Fibroblast of upper back skin (primary cell): ENCODE measurements around the gene SCAMP2.

Source experiments
- DNase-seq: peaks from one replicate; pipeline ENCODE4 v3.0.0-alpha.2; 2013

Gene SCAMP2

DNA sequence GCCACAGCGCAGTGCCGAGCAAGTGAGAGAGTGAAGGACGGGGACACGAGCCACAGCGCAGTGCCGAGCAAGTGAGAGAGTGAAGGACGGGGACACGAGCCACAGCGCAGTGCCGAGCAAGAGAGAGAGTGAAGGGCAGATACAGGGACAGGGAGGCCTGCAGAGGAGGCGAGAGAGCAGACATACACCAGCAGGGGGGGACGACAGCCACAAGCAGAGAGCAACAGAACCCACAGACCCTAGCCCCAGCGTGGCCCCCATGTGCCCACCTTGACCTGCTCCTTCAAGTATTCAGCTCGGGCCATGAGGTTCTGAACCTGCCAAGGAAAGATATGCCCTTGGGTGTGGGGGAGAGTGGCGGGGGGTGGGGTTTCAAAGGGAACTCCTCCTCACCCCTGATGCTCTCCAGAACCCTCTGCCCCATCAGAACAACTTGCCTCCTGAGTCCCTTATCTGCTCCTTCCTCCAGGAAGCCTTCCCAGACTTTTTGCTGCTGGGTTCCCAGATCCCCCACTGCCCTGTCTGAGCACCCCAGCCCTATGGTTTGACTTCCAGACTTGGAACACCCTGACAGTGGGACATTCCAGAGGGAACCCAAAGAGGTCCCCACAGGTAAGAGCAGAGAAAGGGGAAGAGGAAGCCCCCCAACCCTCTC lies 35.6 kb downstream of the SCAMP2 start:
- no peak for DNase-seq

DNA sequence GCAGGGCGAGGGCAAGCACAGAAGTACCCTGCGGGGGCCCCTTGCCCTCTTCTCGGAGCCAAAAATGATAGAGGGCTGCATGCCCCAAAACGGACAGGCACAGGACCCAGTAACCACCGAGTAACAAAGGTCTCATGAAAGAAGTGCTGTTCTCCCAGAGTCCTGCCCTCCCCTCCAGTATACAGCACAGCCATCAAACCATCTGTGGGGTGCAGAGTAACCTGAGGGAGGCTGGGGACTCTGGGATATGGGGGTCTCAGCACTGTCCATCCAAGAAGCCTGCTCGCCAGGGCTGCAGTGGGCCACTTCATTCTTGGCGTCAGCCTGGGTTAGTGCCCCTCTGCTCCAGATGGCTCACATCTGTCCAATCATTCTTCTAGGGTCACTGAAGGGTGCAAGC lies 36.3 kb downstream of the SCAMP2 start:
- DNase-seq = no peak

DNA sequence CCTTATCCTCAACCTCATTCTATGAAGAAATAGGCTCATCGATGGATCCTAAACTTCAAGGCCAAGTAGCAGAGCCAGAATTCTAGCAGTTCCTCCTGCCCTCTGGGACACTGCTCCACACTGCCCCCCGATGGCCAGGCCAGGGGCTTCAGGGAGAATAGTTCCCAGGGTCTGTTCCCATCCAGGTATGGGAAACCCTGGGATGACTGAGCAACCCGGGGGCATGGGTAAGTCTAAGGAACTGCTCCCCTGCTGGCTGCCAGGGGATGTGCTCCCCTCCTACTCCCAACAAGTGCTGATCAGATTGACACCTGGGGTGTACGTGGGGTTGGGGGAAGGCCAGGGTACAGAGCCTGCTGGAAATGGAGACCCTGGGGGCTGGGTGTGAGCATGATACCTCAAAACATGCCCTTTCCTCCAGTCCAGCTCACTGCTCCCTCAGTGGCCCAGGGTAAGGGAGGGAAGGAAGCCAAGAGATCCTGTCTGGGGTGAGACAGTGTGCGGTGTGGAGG lies 37.8 kb downstream of the SCAMP2 start:
- peak; percentile 35 for DNase-seq

DNA sequence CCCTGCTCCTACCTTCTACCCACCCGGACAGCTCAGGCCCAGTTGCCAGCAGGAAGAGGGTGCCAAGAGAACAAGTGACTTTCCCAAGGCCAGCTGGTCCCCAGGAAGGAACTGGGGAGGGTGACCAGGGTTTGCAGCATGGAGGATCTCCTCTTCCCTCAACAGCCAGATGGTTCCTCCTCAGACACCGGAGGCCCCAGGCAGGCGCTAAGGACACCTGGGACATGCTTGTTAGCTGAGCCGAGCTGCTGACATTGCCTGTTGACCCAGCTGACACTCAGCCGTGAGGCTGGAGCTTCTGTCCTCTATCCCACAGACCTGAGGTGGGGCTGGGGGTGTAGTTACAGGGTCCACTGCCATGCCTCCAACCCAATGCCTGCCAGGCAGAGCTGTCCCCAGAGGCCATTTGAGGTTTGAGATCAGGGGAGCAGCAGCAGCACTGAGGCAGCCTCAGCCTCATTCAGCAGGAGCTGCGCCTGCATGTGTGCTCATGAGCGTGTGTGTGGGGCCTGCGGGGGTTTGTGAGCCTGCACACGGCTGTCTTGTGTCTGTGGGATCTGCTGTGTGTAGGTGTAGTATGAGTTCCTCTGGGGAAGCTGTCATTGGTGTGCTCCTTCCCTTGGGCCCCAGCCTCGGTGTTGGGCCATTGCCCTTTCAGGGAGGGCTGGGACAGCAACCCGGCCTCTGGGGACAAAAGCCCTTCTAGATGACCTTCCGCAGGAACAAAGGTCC lies 39.6 kb downstream of the SCAMP2 start:
- DNase-seq = no peak

DNA sequence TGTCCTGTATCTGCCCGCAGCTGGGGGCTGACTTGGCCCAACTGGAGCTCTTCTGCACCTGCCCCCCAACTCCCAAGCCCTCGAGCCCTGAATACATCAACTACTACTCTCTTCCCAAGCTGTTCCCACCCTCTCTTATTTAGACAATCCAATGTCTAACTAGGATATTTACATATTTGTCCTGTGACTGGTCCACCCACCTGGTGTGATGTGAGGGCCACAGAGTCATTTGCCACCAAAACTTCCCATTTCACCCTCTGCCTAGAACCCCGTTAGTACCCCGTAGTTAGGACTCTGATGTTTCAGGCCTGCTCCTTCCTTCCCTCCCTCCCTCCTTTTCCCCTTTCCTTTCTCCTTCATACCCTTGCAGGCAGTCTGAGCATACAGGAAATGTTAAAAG lies 40.3 kb downstream of the SCAMP2 start:
- no peak for DNase-seq

DNA sequence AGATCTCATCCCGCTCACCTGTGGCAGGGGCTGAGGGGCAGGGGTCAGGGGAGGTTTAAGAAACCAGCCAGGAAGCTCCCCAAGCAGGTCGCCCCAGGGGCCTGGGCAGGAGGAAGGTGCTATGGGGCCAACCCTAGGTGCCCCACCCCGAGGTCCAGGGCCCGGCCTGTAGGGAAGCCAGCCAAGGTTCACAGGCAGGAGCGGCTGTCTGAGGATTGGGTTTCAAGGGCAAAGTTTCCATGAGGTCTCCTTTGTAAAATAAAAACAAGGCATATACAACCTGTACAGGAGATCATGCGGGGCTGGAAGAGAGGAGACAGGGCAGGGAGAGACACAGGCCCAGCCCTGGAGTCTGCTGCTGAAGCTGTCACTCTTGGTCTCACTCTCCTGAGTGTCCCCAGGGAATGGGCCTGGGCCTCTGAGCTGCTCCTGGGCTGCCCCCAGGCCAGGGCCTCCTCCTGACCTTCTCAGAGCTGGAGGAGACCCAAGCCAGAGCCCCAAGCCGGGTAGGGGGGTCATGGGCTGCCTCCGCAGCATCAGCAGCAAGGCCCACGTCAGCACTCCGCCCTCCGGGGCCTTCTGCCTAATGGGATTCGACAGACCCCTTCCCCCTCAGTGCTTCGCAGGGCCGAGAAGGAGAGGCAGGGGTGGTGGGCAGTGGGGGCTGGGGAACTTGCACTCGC lies 41.2 kb downstream of the SCAMP2 start:
- no peak for DNase-seq

DNA sequence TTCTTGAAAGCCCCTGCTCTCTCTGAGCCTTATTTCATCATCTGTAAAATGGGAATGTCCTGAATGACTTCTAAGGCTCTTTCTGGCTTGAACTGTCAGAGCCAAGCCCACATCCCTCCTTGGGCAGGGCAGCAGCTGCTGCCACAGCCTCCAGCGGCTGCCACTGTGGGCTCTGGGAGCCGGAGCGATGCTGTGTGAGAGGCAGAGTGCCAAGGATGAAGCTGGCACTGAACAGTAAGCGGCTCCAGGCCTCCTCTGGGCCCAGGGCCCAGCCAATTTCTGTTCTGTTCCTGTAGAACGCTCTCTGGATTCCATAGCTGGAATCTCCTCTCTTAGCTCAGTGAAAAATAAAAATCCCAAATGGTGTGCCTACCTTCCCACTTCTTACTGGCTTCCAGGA lies 42.3 kb downstream of the SCAMP2 start:
- DNase-seq = no peak

DNA sequence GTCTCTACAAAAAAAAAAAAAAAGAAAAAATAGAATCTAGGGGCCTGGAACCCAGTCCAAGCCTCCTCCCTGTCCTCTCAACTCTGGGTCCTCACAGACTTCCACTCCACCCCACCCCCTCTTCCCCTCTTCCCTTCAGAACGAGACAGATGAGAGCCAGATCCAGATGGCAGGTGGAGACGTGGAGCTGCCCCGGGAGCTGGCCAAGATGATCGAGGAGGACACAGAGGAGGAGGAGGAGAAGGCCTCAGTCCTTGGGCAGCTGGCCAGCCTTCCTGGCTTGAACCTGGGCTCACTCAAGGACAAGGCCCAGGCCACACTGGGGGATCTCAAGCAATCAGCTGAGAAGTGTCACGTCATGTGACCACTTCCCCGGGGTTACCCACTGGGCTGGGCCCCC lies 43.2 kb downstream of the SCAMP2 start:
- no peak for DNase-seq

DNA sequence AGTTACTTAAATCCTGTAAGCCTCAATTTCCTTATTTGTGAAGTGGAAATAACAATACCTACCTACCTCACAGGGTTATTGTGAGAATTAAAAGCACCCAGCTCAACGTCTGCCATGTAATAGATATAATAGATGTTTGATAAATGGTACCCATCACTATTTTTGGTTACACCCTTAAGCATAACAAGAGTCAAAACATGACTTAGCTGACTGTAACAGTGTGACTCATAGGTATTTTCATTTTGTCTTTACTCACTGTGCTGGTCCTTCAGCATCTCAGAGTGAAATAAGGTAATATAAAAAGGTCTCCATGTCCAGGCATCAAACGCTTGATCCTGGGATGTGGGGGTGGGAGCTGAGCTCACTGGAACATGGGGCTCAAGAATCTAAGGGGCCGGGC lies 43.7 kb downstream of the SCAMP2 start:
- no peak for DNase-seq

DNA sequence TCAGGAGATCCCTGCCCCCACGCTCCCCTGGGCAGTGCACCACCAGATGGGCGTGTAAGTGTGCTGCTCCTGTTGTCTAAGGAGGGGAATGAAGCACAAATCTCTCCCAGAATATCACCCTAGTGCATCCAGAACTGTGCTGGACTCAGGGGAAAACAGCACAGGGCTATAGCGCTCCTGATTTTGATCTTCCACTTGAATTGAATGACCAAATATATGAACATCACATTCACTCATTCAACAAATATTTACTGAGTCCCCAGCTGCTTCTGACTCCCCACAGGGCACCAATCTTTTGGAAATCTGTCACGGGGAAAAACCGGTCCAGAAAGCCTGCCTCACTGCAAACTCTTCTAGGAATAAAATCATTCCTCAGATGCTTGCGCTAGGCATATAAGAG lies 44.3 kb downstream of the SCAMP2 start:
- no peak for DNase-seq

DNA sequence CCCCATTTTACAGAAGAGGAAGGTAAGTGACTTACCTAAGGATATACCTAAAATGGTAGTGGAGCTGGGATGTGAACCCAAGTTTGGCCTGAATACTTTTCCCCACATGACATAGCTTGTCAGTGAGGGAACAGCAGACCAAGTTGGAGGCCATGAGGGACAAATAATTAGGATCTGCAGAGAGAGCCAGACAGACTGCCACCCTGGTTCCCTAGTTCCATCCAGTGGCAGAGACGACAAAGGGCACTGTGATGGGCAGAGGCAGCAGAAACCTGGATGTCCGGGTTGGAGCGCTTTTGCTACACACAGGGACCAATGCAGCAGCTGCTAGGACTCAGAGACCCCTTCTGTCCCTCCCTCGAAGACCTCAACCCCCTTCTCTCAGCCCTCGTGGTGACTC lies 45.6 kb downstream of the SCAMP2 start:
- no peak for DNase-seq

DNA sequence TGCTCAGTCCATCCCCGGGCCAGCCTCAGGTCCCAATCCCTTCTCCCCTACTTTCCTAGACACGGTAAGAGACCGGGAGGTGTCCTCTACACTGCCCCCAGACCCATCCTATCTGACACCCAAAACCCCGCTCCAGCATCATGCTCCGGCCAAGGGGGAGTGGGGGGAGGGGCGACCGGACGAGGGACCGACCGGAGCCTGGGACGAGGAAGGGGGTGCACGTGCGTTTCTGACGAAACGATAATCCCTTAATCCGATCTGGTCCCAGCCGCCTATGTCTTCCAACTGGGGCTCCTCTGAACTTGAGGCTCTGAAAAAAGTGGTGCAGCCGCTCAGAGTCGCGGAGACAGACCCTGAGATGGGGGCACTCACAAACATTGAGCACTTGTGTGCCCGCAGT lies 46.2 kb downstream of the SCAMP2 start:
- DNase-seq = no peak

DNA sequence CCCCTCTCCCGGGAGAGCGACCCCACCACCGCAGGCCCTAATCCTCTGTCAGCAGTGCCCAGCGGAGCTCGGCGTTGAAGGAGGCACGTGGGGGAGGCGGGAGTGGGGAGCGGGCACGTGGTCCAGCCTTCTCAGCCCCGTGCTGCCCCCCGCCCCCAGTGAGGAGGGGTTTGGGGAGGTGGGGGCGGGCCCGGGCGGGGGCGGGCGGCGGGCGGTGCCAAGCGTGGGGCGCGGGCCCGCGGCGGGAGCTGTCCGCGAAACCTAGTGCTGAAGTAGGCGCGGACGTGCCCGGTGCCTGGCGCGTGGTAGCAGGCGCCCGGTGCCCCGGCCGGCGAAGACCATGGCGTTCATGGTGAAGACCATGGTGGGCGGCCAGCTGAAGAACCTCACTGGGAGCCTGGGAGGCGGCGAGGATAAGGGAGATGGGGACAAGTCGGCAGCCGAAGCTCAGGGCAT lies 46.8 kb downstream of the SCAMP2 start, which contains the start of gene CPLX3:
CPLX3 (plus strand) TSS at position 264 of the 456 bp plus-strand sequence; CDS start at position 341, 77 bp downstream.
- DNase-seq = no peak

DNA sequence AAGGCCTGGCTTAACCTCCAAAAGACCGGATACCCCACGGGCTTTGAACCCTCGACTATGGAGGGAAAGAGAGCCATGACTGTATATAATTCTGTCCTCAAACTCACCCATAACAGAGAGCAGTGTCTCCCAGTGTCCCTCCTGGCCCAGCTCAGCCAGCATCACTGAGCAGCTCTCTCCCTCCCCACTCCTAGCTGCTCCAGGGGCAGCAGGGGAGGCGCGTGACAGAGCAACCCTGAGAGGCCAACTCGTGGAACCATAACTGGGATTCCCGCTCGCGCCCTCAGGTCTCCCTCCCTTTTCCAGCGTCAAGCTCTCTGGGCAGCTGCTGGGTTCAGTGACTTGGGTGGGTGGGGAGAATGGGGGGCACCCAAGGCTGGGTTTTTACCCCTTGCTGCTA lies 47.3 kb downstream of the SCAMP2 start:
- DNase-seq = no peak

DNA sequence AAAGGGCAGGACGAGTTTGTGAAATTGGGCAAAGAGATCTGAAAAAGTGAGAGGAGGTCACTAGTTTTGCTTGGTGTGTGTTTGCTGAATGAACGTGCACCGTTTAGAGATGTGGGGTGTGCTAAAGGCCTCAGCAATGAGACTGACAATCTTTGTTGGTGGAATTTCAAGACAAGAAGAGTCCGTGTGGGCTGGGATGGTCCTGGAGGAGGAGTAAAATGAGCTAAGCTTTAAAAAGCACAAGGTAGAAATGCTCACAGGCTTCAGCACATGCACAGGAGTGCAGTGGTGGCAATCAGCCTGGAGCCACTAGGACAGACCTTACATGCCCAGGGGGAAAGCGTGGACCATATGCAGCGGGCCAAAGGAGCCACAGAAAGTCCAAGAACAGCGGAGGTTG lies 48.2 kb downstream of the SCAMP2 start:
- DNase-seq = no peak

DNA sequence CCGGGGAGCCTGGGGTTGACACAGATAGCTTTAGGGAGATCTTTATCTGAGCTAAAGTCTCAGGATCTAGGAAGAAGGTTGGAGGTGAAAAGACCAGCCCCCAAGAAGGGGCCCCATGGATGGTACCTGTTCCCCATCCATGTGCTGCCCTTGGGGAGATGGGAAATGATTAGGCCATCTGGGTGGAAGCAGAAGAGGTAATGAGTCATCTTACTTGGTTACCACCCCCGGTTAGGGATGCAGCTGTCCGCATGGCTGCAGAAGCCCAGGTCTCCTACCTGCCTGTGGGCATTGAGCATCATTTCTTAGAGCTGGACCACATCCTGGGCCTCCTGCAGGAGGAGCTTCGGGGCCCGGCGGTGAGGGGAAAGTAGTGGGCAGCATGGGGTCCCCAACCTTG lies 49.8 kb downstream of the SCAMP2 start:
- DNase-seq = no peak

DNA sequence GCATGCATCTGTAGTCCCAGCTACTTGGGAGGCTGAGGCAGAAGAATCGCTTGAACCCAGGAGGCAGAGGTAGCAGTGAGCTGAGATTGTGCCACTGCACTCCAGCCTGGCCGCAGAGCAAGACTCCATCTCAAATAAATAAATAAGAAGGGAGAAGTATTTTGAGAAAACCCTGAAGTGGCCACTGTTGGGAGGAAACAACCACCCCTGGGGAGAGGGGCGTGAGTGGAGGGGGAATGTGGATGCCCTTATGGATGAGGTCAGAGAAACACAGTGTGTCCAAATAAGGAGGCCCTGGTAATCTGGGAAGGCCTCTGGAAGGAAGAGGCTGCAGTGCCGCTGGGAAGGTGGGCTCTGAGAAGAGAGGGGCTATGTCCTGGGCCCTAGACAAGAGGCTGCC lies 50.9 kb downstream of the SCAMP2 start:
- DNase-seq = no peak

DNA sequence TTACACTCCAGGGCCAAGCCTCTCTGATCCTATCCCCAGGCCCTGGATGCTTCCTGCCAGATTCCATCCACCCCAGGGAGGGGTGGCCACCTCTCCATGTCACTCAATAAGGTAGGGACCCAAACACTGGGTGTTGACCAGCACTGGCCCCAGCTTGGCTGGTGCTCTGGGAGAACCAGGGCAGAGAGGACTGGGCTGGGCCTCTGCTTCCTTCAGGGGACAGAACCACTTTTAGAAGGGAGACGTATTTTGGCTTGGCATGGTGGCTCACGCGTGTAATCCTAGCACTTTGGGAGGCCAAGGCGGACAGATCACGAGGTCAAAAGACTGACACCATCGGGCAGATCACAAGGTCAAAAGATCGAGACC lies 51.4 kb downstream of the SCAMP2 start:
- DNase-seq = no peak

DNA sequence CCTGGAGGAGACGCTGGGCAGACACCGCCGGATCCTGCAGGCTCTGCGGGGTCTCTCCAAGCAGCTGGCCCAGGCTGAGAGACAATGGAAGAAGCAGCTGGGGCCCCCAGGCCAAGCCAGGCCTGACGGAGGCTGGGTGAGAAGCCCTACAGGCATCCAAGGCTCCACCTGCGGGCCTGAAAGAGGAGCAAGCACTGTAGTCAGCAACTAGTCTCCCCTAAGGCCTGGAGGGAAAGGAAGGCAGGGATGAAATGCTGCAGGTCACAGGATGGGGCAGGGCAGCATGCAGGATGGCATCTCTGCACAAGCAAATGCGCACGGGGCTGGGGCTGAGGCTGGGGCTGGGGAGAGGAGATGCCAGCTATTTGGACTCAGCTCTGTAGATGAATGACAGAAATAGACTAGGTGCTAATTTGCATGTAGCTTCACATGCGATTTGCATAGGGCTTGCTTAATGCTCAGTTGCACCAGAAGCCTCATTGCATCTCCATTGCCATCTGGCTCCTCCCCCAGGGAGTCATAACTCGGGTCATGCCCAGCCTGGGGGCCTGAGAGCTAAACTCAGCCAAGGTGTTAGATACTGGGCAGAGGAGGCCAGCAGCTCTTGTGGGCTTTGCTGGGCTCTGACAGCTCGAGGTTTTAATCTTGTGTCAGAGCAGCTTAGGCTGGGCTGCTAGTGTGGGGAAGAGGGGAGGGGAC lies 51.9 kb downstream of the SCAMP2 start:
- DNase-seq = no peak

DNA sequence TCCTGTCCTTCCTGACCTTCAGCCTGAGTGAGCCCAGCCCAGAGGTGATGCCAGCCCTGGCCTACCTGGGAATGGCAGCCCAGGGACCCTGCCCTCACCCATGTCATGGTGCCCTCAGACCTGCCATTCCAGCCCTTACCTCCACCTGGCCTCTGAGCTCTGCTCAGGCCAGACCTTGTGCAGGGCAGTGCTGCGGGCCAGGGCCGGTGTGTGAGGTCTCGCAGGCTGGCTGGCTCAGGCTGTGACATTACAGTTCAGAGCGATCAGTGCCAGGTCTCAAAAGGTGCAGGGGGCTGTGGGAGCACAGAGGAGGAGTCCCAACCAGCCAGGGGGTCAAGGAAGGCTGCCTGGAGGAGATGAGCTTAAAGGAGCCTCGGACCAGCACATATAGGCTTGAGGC lies 53.1 kb downstream of the SCAMP2 start:
- DNase-seq = no peak

DNA sequence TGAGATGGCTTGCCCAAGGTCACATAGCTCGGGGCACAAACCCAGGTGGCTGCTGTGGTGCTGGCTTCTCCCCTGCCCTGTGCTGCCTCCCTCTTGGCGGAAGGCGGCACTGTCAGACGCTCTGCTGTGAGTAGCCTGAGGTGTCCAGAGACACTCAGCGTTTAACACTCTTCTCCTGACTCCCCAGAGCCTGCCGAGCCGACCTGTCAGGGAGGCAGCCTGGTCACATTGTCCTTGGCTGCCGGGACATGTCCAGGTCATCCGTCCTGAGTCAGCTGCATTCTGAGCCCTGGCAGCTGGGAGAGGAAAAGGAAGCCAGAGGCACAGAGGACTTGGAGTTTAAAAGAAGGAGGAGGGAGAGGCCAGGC lies 55.8 kb downstream of the SCAMP2 start:
- no peak for DNase-seq

DNA sequence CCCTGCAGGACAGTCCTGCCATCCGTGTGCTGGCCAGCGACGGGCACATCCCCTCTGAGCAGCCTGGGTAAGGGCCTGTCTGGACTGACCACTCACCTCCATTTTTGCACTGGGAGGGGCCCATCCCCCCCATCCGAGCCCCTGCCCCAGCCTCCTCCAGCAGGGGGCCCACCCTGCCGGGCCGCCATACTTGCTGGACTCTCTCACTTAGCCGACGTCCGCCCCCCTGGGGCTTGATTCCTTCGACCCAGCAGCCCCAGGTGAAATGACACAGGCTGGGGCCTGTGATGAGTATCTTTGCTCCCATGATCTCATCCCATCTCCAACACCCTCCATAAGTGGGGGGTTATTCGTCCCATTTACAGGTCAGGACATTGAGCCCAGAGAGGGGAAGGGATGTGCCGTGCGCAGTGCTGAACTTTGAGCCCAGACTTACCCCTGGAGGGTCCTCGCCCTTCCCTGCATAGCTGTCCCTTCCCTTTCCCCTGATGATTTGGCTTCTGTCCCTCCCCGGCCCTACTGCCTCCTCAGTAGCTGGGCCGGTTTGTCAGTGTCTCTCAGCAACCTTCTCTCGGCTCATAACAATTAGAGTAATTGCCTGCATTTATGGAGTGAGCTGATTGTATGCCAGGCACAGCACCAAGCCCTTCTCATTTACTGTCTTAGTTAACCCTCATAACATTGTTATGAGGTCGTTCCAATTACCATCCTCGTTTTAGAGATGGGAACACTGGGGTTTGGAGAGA lies 56.4 kb downstream of the SCAMP2 start:
- no peak for DNase-seq

DNA sequence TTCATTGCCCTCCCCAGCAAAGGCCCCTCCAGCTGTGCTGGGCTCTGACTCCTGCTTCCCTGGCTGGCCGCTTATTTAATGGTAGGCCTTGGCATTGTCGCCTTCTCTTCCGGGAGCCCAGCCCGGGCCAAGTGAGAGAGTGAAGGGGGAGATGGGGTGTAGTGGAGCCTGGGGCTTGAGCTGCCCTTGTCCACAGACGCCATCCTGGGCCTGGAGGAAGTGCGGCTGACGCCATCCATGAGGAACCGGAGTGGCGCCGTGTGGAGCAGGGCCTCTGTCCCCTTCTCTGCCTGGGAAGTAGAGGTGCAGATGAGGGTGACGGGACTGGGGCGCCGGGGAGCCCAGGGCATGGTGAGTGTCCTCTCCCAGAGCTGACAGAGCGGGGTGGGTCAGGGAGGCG lies 57.2 kb downstream of the SCAMP2 start:
- DNase-seq = no peak
